GM12873 (cell line): ENCODE measurements around the gene TBC1D22A.

Experiments used
- CTCF ChIP-seq: IDR thresholded peaks from 2 replicates; pipeline ENCODE4 v1.5.1; 2012; ENCODE audit warnings: low read depth, mild to moderate bottlenecking, moderate library complexity, low read length, control low read depth; ENCODE audit not compliant: insufficient read depth; ENCODE audit errors: missing control alignments

Gene TBC1D22A

GRCh38 chr22:47090591-47091245, 328.3 kb downstream of the TBC1D22A start:
- no peak for TF ChIP-seq CTCF

- no peak for TF ChIP-seq CTCF
Observed at GRCh38 chr22:47091246-47091651, 328.8 kb downstream of the TBC1D22A start.

- TF ChIP-seq CTCF, result no peak
Observed at GRCh38 chr22:47091921-47092700, 329.7 kb downstream of the TBC1D22A start.

- TF ChIP-seq CTCF, result no peak
Observed at GRCh38 chr22:47092896-47093311, 330.5 kb downstream of the TBC1D22A start.

- no peak for TF ChIP-seq CTCF
Observed at GRCh38 chr22:47093720-47094119, 331.3 kb downstream of the TBC1D22A start.

- no peak for TF ChIP-seq CTCF
Observed at GRCh38 chr22:47094861-47095330, 332.4 kb downstream of the TBC1D22A start.

GRCh38 chr22:47095395-47096122, 333.1 kb downstream of the TBC1D22A start:
- no peak for TF ChIP-seq CTCF
